ENCODE results near the gene LGALS12. TPM values are rescaled to one million over a fixed set of nuclear protein-coding genes. Genes with fewer than 3 reads are reported as not detected.
A peak's percentile ranks its signal among the peaks of the same experiment; 100 is the strongest.
"Not testable (repeated sequence)": the region's sequence is repeated elsewhere in the genome, so short reads cannot be mapped to it uniquely, and the experiment has no call there.

Gene LGALS12
- polyA plus RNA-seq, 3 donors, result 6.8 to 16.3 (median 13.5) TPM

- H4K20me1 ChIP-seq (ENCODE audit: insufficient read depth, low read length), result no peaks in the 10 kb centered on the region
- DNase-seq, result peak in 1 of 3 donors; percentile 13
- no peaks in the 10 kb centered on the region for H3K9me3 ChIP-seq (replicated peaks in 1 of 2; ENCODE audit: control insufficient read depth in 1 of 2, insufficient read depth in 1 of 2, low read length in 2 of 2)
- intact Hi-C loops (cut with micrococcal nuclease), result no loop called here
- peak overlapping the region; percentile 56 to 82 for H3K27ac ChIP-seq (ENCODE audit: low read depth in 1 of 2, low read length in 2 of 2)
- H3K36me3 ChIP-seq (replicated peaks in 1 of 2; ENCODE audit: control insufficient read depth in 1 of 2, insufficient read depth in 2 of 2, low read length in 2 of 2), result no peaks in the 10 kb centered on the region
- peak overlapping the region; percentile 83 to 93 (median 91) for H3K27ac Mint-ChIP-seq
- H3K27me3 Mint-ChIP-seq (ENCODE audit: low read depth in 3 of 3), result peaks cover 2 to 10% (median 4%) of the 10 kb centered on the region in 3 donors
- H3K4me3 ChIP-seq (replicated peaks in 1 of 3; ENCODE audit: low read depth in 2 of 3, low read length in 3 of 3), result peak overlapping the region; percentile 71 to 79 (median 75)
- H3K4me1 Mint-ChIP-seq, result peaks cover 43% of the 10 kb centered on the region
- H3K79me2 ChIP-seq (ENCODE audit: insufficient read depth, low read length), result no peaks in the 10 kb centered on the region
- TF ChIP-seq, protein P1, sequence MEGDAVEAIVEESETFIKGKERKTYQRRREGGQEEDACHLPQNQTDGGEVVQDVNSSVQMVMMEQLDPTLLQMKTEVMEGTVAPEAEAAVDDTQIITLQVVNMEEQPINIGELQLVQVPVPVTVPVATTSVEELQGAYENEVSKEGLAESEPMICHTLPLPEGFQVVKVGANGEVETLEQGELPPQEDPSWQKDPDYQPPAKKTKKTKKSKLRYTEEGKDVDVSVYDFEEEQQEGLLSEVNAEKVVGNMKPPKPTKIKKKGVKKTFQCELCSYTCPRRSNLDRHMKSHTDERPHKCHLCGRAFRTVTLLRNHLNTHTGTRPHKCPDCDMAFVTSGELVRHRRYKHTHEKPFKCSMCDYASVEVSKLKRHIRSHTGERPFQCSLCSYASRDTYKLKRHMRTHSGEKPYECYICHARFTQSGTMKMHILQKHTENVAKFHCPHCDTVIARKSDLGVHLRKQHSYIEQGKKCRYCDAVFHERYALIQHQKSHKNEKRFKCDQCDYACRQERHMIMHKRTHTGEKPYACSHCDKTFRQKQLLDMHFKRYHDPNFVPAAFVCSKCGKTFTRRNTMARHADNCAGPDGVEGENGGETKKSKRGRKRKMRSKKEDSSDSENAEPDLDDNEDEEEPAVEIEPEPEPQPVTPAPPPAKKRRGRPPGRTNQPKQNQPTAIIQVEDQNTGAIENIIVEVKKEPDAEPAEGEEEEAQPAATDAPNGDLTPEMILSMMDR (IDR thresholded peaks at IDR 0.05), result no peak
- H2AFZ ChIP-seq (ENCODE audit: insufficient read depth, low read depth, low read length, poor library complexity, severe bottlenecking), result peak overlapping the region; percentile 84
- peak overlapping the region; percentile 72 for H3K4me2 ChIP-seq (replicated peaks; ENCODE audit: extremely low read depth, low read length, poor library complexity, severe bottlenecking)
- 28% methylated on average over 5 of the region's 8 CpGs for WGBS (ENCODE audit: insufficient coverage)
- H3K36me3 Mint-ChIP-seq, result peaks cover 4 to 9% of the 10 kb centered on the region in 2 donors
- H3K9me3 Mint-ChIP-seq, result no peaks in the 10 kb centered on the region
- H3K27me3 ChIP-seq (ENCODE audit: control insufficient read depth in 2 of 2, insufficient read depth in 2 of 2, low read length in 2 of 2), result no peaks in the 10 kb centered on the region
- H3K4me3 Mint-ChIP-seq, result peak overlapping the region; percentile 93 to 99
- peak overlapping the region; percentile 74 for H3K9ac ChIP-seq (ENCODE audit: insufficient read depth, low read length, poor library complexity, severe bottlenecking)
- H3K4me1 ChIP-seq (ENCODE audit: control insufficient read depth in 1 of 2, insufficient read depth in 2 of 2, low read length in 2 of 2), result peaks cover 27 to 31% of the 10 kb centered on the region in 2 donors
These were observed 31.6 kb downstream of the LGALS12 start for GRCh38 chr11:63537293-63538101.

DNA sequence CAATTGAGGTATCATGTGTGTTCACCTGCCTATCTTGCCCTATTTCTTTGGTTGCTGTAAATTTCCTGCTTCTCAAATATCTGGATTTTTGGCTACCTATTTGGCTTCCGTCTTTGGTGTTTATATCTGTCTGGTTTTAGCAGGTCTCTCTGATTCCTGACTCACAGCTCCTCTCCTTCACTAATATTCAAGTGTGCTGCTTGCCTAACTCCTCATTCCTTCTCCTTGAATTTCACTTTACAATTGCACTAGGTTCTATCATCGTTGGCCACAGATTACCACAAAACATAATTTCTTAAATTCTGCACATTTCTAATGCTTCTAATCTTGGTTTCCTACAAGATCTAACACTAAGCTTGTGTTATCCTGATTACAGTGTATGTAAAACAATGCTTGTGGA is 36.6 kb downstream of the LGALS12 start:
- H3K36me3 ChIP-seq (replicated peaks in 1 of 2; ENCODE audit: control insufficient read depth in 1 of 2, insufficient read depth in 2 of 2, low read length in 2 of 2), result peaks cover 0 to 11% of the 10 kb centered on the region in 2 donors
- H3K27me3 ChIP-seq (ENCODE audit: control insufficient read depth in 2 of 2, insufficient read depth in 2 of 2, low read length in 2 of 2); H3K27ac ChIP-seq (ENCODE audit: low read depth in 1 of 2, low read length in 2 of 2); intact Hi-C loops (cut with micrococcal nuclease); DNase-seq; H3K27ac Mint-ChIP-seq; H3K79me2 ChIP-seq (ENCODE audit: insufficient read depth, low read length); H3K4me3 Mint-ChIP-seq; H3K9me3 ChIP-seq (replicated peaks in 1 of 2; ENCODE audit: control insufficient read depth in 1 of 2, insufficient read depth in 1 of 2, low read length in 2 of 2); H3K9ac ChIP-seq (ENCODE audit: insufficient read depth, low read length, poor library complexity, severe bottlenecking); H3K4me3 ChIP-seq (replicated peaks in 1 of 3; ENCODE audit: low read depth in 2 of 3, low read length in 3 of 3); H3K9me3 Mint-ChIP-seq; H3K27me3 Mint-ChIP-seq (ENCODE audit: low read depth in 3 of 3); H2AFZ ChIP-seq (ENCODE audit: insufficient read depth, low read depth, low read length, poor library complexity, severe bottlenecking); H4K20me1 ChIP-seq (ENCODE audit: insufficient read depth, low read length); H3K4me2 ChIP-seq (replicated peaks; ENCODE audit: extremely low read depth, low read length, poor library complexity, severe bottlenecking): not testable (repeated sequence)
- peaks cover 14 to 16% of the 10 kb centered on the region in 2 donors for H3K4me1 ChIP-seq (ENCODE audit: control insufficient read depth in 1 of 2, insufficient read depth in 2 of 2, low read length in 2 of 2)
- peaks cover 32% of the 10 kb centered on the region for H3K4me1 Mint-ChIP-seq
- peaks cover 23 to 36% of the 10 kb centered on the region in 2 donors for H3K36me3 Mint-ChIP-seq
- no CpG with 5 or more reads among the region's 2 CpGs for WGBS (ENCODE audit: insufficient coverage)

Measured in CD14-positive monocyte (primary cell).